ENCODE results near the gene DCC.

DCC gene

GRCh38 chr18:52427521-52428175 is 87.7 kb downstream of the DCC start:
- DNase-seq (ENCODE audit: low read depth): no peak

- DNase-seq (ENCODE audit: low read depth): no peak
Observed at GRCh38 chr18:52431683-52432082, 91.7 kb downstream of the DCC start.

DNA sequence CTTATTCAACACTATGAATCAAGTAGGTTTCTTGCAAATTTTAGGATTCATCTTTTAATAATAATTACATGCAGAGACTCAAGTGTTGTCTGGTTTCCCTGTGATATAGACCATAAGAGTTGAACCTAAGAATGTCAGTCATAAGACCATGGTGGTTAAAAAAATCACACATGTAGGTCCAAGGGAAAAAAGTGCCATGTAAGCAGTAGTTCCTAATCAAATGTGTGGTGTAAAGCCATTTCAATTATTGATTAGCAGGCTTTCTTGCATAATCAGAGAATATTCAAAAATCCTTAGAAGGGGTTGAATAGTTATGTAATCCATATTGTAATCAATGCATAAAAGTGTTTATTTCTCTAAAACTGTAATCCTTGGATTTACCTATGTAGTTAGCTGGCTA is 93.8 kb downstream of the DCC start:
- no peak for DNase-seq (ENCODE audit: low read depth)

- DNase-seq (ENCODE audit: low read depth): no peak
Observed at GRCh38 chr18:52435301-52435700, 95.3 kb downstream of the DCC start.

DNA sequence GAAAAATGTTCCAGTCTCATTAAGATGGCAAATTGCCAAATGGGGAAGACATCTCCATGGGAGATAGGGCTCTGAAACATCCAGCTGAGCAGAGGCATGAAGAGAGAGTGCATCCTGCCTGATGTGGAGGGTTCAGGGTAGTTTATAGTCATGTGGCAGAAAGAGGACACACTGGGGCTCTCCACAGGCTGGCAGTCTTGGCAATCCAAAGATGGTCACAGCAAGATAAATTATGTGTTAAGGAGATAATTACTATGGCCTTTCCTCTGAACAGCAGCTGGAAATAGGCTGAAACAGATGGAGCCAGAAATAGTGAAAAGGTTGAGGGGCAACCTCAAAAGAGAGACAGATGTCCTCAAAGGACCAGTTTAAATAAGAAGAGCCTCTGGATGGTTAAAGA is 97.2 kb downstream of the DCC start:
- DNase-seq (ENCODE audit: low read depth): no peak

DNA sequence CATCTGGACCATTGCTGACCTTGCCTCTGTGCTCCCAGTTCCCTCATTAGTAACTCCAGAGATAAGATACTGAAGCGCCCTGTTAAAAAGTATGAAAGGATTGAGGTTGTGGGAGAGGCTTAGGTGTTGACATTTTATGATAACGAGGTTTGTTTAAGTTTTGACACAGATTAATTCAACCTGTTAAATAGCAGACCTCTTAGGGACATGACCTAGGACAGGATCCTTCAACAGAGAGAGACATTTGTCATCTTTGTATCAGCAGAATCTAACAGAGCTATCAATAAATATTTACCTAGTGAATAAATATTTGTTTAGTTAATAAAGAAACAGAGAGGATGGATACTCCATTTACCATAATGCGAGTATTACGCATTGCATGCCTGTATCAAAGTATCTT is 99.5 kb downstream of the DCC start:
- no peak for DNase-seq (ENCODE audit: low read depth)

DNA sequence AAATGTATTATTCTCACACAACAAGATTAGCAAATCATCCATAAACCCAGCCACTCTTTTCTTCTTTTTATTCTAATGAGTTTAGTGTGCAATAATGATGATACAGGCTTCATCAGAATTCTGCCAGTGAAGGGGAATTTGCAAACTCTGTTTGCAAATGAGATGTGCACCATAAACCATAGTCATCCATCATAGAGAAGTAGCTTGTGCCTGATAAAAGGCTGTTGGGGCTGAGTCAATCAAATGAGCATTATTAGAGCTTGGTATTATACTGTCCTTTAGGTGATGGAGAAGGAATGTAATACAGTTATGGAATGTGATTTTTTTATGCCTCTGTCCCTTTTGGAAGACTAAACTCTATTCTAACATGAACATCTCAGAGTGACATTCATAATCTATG is 101.8 kb downstream of the DCC start:
- no peak for DNase-seq (ENCODE audit: low read depth)

- no peak for DNase-seq (ENCODE audit: low read depth)
Observed at GRCh38 chr18:52442686-52443085, 102.7 kb downstream of the DCC start.

- DNase-seq (ENCODE audit: low read depth): no peak
Observed at GRCh38 chr18:52451256-52451655, 111.3 kb downstream of the DCC start.

GRCh38 chr18:52451851-52452250 is 111.9 kb downstream of the DCC start:
- no peak for DNase-seq (ENCODE audit: low read depth)

- DNase-seq (ENCODE audit: low read depth): no peak
Observed at GRCh38 chr18:52452427-52452826, 112.4 kb downstream of the DCC start.

- no peak for DNase-seq (ENCODE audit: low read depth)
Observed at GRCh38 chr18:52459890-52460289, 119.9 kb downstream of the DCC start.

- no peak for DNase-seq (ENCODE audit: low read depth)
Observed at GRCh38 chr18:52462853-52463252, 122.9 kb downstream of the DCC start.

DNA sequence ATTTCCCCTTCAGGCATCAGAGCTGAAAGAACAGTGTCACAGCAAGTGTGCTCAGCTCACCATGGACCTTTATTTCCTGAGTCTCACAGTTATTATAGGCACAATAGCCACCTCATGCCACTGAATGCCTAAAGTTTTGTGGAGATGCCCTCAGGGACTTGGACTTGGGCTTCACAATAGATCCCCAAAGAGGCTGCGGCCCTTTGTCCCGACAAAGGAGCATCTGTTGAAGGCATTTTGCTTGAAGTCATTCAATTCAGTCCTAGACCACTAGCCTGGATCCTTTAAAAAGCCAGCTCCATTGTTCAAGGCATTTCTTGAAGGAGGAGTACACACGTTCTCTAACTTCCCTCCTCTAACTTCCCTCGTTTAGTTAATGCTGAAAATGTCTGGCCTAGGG is 125.4 kb downstream of the DCC start:
- DNase-seq (ENCODE audit: low read depth): no peak

DNA sequence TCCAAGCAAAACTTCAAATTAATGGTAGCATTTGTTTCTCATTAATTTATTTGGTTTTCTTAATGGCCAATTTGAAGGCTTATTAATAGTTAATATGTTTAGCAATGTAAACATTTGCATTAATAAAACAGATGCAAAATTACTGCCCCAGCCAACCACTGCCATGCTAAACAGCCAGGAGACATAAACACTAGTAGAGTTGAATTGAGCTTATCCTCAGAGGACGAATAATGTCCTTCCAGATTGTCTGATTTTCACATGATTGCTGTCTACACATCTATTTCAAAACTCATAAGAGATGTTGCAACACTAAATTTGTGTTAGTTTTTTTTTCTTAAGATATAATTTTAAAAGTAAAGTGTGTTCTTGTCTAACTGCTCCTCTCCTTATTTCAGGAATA is 128.5 kb downstream of the DCC start:
- no peak for DNase-seq (ENCODE audit: low read depth)

DNA sequence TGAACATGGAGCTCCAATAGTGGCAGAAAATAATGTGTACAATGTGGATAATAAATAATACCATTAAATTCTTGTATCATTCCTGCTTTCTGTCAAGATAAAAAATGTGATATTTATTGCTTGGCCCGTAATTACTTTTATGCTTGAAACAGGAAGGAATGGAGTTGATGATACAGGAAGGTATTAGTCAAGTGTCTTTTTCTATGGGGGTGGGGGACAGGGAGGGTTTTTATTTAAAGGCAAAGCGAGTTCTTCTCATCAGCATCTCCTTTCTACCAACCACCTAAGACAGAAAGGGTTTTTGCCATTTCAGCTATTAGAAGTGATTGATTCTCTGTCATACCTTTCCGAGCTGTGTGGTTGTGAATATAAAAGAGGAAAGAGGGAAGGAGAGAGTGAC is 135.3 kb downstream of the DCC start:
- no peak for DNase-seq (ENCODE audit: low read depth)

DNA sequence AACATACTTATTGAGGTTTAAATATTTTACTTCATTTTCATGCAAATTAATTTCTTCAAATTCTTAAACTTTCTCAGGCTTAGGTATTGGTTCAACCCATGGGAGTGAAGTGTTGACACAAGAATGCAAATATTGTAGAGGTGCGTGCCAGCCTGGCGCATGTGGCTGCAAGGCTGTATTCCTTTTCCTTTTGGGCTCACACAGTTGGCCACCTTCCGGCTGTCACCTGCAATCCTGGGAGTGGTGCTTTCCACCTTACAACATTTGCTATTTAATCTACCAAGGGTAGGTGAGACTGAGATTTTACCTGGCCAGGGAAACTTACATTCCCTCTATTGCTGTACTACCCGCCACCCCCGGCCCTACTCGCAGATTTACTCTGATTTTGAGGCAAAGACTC is 141.1 kb downstream of the DCC start:
- no peak for DNase-seq (ENCODE audit: low read depth)

GRCh38 chr18:52484977-52485376 is 145.0 kb downstream of the DCC start:
- no peak for DNase-seq (ENCODE audit: low read depth)

DNA sequence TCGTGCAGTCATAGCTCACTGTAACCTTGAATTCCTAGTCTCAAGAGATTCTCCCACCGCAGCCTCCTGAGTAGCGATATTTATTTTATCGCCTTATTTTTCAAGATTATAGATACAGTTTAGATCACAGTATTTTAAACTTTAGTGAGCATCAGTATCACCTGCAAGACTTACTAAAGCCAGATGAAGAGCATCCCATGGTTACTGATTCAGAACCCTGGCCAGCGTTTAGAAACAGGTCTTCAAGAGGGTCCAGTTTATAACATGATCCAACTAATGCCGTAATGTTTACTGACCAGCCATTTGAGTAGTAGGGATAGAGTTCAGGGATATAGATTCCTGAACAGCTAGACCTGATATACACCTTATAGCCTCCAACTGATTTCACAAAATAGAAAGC is 146.1 kb downstream of the DCC start:
- no peak for DNase-seq (ENCODE audit: low read depth)

DNA sequence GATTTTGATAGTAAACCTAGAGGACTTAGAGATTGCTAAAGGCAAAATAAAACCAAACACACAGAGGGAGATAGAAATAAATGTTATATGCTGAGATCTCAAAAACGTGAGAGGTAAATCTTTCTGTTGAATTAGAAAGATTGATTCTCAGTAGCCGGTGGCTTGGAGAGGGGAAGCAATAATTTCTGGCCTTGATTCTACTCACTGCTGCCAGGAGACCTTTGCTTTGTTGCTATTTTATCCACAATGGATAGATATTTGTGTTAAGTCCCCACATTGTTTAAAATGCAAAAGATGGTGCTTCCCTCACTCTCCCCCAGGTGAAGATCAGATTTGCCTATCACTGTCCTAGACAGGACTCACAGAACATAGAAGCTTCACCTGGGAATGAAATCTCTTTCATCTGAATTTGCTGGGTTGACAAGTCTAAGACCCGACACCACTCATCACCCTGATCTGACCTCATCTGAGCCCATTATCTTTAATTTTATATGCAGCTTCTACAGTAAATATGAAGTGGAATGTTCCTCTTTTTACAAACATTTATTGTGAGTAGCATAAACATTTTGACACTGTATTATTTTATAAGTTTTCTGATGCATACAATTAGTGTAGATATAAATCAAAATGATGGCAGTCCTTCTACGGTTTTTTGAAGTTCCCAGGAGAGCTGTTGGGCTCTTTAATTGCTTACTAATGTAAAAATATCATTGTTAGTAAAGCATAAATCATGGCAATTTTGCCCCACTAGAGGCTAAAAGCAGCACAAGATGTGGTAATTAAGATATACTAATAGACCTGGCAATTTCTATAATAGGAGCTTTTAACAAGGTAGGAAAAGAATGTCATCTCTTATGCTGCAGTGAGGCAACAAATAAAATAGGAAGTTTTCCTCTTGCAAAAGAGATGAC is 149.7 kb downstream of the DCC start:
- DNase-seq (ENCODE audit: low read depth): no peak

DNA sequence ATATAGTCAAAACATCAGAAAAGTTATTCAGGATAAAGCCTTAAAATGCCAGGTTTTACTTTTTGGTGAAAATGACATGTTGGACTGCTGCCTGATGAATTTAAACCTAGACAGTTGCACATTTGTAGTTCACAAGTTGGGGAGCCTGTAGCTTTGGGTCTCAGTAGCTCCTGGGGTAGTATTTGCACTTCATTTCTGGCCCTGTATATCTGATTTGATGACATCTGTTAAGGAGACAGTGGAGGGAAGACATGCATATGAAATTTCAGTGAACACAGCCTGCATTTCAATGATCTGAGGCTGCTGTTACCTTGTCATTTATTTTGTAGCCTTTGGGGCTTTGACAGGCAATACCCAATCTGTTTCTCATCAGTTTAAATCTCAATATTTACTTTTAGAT is 156.4 kb downstream of the DCC start:
- no peak for DNase-seq (ENCODE audit: low read depth)

- DNase-seq (ENCODE audit: low read depth): no peak
Observed at GRCh38 chr18:52499016-52499415, 159.0 kb downstream of the DCC start.

DNA sequence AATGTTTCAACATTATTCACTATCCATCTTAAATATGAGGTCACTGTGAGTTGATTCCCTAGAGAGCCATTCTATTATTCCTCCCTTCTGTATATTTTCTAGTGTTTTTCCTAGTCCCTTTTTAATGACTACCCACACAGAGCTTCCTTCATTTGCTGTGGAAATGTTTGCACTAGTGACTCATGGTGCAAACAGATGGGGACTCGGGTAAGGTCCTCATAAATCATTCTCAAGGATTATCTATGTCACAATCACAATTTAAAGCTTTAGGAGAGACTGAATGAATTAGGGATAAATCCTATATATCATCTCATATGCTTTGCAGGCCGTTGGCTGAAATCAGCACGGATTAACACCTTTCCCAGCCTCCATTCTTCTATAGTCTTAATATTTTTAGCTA is 159.6 kb downstream of the DCC start:
- DNase-seq (ENCODE audit: low read depth): no peak

DNA sequence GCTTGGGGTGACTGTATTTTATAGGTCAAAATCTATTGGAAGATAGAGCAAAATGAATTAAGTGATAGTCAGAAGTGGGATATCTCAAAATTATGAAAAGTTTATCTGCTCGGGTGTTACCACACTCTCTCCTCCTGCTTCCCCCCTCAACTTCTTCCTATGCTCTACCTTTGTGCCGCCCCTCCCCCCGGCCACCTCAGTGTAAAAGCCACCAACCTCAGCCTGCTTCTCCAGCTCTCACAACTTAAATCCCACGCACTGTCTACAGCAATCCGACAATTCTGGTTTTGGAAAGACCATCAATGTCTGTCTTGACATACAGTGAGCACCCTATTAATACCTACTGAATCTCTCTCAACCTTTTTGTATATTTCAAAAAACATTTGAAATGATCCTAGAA is 164.6 kb downstream of the DCC start:
- DNase-seq (ENCODE audit: low read depth): no peak
